C1 segment of cervical spinal cord (tissue), 14 donors: ENCODE measurements around the gene FAM83G.
"Not testable (repeated sequence)": the region's sequence is repeated elsewhere in the genome, so short reads cannot be mapped to it uniquely, and the experiment has no call there.

Experiments
- DNase-seq, 14 donors: peaks; one replicate each; lab custom pipeline; 2025; lab: John Stamatoyannopoulos, UW

Gene FAM83G

GRCh38 chr17:19023209-19023999 is 18.8 kb upstream of the FAM83G start:
- no peak for DNase-seq

DNA sequence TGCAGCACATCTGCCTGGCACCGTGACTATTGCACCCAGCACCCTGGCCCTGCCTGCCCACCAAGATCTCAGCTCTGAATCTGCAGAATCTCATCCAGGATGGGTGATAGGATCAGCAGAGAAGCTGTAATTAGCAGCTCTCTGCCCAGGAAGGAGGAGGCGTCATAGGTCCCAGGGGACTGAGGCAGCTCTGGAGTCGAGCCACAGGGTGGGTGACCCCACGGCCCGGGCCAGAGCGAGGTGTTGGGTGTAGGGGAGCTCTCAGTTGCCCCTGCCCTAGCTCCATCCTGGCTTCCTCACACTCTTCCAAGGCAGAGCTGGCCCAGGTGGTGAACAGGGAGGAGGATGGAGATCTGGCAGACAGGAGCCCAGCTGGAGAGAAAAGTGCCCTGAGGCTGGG is 18.2 kb upstream of the FAM83G start:
- DNase-seq: no peak

GRCh38 chr17:19022128-19022527 is 17.6 kb upstream of the FAM83G start:
- DNase-seq: no peak

- no peak for DNase-seq
Observed at GRCh38 chr17:19021622-19022083, 17.1 kb upstream of the FAM83G start.

DNA sequence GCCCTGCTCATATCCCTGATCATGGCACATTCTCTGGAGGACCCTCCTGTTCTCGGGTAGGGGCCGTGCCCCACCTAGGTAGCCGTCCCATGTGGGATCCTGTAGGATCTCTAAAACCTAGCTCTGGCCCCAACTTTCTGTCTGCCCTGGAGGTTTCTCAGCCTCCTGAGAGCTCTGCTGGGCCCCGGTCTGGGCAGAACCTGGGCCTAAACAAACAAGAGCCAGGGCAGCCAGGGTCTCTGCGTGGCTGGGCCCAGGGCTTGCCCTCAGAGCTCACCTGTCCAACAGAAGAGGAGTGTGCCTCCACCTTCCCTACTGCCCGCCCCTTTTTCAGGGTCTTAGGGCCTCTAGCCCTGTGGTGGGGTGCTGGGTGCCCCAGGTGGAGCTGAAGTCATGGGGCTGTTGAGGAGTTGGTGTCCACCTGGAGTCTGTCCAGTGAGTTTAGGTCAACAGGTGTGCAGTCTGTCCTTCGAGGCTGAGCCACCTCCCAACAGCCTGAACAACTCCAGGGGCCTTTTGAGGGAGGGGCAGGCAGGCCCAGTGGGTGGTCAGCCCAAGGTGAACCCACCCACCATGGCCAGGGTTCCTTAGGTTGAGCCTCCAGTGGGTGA is 16.6 kb upstream of the FAM83G start:
- DNase-seq: not testable (repeated sequence)

DNA sequence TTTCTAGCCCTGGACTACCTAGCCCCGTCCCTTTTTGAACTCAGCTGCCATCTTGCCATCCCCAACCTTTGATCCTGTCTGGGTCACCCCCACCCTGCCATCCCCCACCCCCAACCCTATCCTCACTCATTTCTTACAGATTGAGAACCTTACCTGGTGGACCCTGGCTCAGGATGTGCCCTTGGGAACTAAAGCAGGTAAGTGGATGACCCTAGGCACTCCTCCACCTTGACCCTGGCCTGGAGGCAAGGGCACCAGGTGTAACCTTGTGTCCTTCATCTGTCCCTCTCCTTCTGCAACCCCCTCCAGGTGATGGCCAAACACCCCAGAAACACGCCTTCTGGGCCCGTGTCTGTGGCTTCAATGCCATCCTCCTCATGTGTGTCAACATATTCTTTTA is 15.5 kb upstream of the FAM83G start:
- DNase-seq: no peak

DNA sequence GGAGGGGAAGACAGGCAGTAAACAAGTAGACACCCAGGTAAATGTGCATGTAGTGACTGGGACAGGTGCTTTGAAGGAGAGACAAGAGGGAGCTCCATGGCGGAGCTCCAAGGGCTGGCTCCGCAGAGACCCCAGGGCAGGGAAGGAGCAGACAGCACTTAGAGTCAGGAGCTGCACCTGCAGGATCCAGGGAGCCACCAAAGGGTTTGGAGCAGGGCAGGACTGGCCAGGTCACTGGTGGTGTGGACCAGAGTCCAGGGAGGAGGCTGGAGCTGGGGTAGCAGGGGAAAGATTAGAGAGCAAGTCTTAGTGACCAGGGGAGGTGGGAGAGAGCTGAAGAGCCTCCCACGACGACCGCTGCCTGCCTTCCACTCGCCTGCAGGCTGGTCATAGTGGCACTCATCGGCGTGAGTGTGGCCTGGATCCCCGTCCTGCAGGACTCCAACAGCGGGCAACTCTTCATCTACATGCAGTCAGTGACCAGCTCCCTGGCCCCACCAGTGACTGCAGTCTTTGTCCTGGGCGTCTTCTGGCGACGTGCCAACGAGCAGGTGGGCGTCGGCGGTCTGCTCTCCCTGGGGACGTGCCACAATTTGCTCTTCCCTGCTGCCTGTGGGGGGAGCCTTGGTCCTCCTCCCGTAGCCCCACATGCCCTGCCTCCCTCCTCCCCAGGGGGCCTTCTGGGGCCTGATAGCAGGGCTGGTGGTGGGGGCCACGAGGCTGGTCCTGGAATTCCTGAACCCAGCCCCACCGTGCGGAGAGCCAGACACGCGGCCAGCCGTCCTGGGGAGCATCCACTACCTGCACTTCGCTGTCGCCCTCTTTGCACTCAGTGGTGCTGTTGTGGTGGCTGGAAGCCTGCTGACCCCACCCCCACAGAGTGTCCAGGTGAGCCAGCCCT is 14.7 kb upstream of the FAM83G start:
- no peak for DNase-seq

DNA sequence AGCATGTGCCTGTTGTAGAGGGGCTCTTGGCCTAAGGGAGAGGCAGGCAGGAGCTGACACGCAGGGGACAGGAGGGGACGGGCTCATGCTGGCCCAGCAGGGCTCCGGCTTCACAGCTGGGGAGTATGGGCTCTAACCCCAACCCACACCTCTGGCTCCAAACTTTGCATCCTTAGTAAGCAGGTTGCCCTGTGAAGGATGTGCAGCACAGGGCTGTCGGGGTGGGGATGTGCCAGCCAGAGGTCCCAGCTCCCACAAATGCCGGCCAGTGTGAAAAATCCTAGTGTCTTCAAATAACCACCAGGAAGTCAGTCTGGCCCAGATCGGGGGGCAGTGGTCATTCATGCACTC is 14.0 kb upstream of the FAM83G start:
- no peak for DNase-seq

DNA sequence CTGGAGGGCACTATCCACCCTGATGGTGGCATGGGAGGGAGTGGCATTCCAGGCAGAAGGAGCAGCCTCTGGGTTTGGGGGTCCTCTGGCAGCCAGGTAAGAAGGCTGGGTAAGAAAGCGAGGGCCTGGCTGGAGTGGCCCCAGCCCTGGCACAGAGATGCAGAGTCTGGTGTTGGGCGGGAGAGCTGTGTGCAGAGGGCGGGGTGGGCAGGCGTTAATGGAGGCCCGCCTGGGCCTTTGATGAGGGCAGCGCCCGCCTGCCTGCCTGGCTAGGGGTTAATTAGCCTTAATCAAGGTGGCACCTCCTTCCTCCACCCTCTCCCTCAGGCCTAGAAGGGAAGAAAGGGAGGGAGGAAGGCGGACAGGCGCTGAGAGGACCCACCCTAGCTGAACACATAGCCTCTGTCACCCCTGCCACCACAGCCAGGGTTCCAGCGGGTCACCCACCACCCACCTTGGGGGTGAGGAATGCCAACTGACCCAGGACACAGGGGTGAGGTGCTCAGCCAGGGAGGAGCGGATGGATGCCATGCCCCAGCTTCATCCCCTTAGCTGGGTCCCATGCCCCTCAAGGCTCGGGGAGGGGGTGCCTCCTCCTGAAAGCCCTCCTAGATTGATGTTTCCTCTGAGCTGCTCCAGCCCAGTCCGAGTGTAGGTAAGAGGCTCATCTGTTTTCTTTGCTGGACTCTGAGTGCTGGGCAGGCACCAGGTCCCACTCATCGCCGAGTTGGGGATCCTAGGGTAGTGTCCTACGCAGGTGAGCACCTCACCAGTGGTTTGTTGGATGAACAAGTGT is 13.4 kb upstream of the FAM83G start:
- DNase-seq: no peak

DNA sequence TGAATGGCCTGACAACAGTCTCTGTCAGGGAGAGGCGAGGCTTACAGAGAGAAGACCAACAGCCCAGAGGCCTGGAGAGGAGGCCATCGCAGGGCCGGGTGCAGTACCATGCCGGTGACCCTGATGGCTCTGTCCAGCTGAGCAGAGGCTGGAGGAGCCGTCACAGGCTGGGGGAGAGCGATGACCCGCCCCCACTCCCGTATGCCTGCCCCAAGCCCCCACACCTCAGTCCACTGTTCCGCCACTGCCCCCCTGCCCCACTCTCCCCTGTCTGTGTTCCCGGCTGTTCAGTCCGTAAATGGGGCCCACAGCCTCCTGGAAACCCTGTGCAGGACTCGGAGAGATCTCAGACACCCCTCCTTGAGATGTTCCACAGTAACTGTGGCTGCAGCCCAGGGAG is 12.8 kb upstream of the FAM83G start:
- DNase-seq: no peak

GRCh38 chr17:19016881-19017280 is 12.3 kb upstream of the FAM83G start:
- no peak for DNase-seq

DNA sequence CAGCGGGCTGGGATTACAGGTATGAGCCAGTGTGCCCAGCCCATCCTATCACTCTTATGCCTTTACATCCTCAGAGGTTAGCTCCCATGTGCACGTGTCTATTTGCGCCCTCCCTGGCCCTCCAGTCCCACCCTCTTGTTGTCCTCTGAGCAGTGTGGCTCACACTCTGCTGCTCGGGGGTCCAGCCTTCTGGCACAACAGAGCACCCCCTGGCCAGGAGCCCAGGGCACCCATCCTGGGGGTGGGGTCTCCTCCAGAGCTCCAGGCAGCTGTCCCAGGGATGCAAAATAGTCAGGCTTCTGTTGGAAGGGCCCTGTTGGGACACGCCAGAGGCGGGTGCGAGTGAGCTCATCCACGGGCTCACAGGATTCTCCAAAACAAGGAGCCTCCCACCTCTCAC is 11.7 kb upstream of the FAM83G start:
- no peak for DNase-seq

DNA sequence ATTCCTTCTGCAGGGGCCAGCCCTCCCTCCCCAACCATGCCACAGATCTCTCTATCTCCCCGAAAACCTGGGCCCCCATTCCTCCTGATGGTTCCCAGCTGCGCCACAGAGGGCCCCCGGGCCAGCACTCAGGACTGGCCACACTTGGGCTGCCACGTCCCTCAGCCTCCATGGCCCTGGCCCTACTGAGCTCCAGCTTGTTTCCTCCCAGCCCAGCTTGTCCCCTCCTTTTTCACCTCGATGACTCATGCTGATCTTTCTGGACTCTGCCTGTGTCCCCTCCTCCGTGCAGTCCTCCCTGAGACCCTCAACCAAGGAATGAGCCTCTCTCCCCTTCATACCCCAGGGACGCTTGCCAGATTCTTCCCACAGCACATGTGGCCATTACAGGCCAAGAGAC is 10.9 kb upstream of the FAM83G start:
- no peak for DNase-seq

GRCh38 chr17:19014628-19015215 is 10.2 kb upstream of the FAM83G start:
- no peak for DNase-seq

- no peak for DNase-seq
Observed at GRCh38 chr17:19013806-19014627, 9.5 kb upstream of the FAM83G start.

GRCh38 chr17:19013226-19013625 is 8.7 kb upstream of the FAM83G start:
- DNase-seq: no peak

DNA sequence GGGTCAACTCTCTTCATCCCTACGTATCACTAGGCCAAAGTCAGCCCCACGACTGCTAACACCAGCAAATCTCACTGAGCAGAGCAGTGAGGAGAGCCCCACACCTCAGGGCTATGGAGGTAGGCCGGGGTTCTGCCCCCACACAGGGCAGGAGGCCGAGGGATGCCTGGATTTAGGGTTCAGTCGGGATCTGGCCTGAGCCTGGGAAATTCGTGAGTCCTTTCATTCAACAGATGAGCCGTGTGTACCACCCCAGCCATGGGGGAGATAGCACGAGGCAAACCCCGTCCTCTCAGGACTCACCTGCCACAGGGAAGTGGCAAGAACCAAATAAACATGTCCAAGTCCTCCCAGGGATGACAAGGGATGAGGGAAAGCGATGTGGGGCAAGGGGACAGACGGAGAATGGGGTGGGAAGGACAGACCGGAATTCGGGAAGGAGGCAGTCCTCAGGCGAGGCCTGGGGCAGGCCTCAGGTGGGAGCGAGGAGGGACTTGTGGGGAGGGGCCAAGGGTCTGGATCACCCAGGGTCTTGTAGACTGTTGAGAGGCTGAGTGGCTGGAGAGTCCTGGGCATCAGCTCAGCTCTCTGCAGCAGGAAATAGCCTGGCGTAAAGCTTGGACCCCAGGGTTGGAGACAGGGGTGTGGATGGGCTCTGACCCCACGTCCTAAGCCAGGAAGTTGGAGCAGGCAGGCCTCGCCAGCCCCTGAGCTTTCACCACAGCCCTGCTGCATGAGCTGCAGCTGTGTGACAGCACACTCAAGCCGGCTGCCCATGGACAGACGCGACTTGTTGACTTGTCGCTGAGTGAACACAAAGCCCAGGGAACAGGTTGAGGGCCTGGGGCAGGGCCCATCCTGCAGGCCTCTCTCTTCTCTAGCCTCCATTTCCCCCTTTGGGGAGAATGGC is 7.9 kb upstream of the FAM83G start:
- no peak for DNase-seq

GRCh38 chr17:19011581-19011980 is 7.0 kb upstream of the FAM83G start:
- no peak for DNase-seq
